ENCODE results near the gene PPFIA3.

The PPFIA3 gene

GRCh38 chr19:49127674-49128544 is 8.6 kb downstream of the PPFIA3 start:
- 0 out of 2 replicates have a peak, but pooled peaks have one; percentile 18 for TF ChIP-seq CTCF (IDR thresholded peaks at IDR 0.05; ENCODE audit: borderline replicate concordance, insufficient read depth, low read depth, low read length)
- H3K4me3 ChIP-seq (ENCODE audit: low read depth, low read length) = peak overlapping the region; percentile 38

DNA sequence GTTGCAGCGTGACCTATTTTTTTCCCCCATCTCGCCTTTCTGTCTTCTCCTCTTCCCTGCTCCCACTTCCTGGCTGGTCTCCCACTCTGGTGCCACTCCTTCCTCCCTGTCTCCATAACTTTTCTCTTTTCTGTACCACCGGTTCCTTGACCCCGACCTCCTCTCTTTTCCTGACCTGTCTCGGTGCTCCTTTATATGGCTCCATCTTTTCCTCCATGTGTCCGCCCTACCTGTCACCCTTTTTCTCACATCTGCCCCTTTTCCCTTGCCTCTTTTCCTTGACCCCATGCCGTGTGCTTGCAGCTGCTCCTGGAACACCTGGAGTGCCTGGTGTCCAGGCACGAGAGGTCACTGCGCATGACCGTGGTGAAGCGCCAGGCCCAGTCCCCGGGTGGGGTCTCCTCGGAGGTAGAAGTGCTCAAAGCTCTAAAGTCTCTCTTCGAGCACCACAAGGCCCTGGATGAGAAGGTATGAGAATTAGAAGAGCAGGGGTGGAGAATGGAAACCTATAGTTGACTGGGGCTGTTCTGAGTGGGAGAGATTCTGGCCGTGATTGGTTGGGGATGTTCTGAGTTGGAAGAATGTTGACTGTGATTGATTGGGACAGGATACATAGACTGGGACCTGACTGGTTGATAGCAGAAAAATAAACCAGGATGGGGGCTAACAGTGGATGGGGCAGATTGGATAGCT is 9.3 kb downstream of the PPFIA3 start:
- H3K4me3 ChIP-seq (ENCODE audit: low read depth, low read length) = no peak overlapping the region
- TF ChIP-seq CTCF (IDR thresholded peaks at IDR 0.05; ENCODE audit: borderline replicate concordance, insufficient read depth, low read depth, low read length) = no peak

GRCh38 chr19:49129238-49129583 is 9.9 kb downstream of the PPFIA3 start:
- no peak overlapping the region for H3K4me3 ChIP-seq (ENCODE audit: low read depth, low read length)
- TF ChIP-seq CTCF (IDR thresholded peaks at IDR 0.05; ENCODE audit: borderline replicate concordance, insufficient read depth, low read depth, low read length) = no peak

- H3K4me3 ChIP-seq (ENCODE audit: low read depth, low read length) = no peak overlapping the region
- no peak for TF ChIP-seq CTCF (IDR thresholded peaks at IDR 0.05; ENCODE audit: borderline replicate concordance, insufficient read depth, low read depth, low read length)
Measured at GRCh38 chr19:49130325-49130724, 11.0 kb downstream of the PPFIA3 start.

GRCh38 chr19:49132974-49133609 is 13.7 kb downstream of the PPFIA3 start:
- no peak overlapping the region for H3K4me3 ChIP-seq (ENCODE audit: low read depth, low read length)
- no peak for TF ChIP-seq CTCF (IDR thresholded peaks at IDR 0.05; ENCODE audit: borderline replicate concordance, insufficient read depth, low read depth, low read length)

DNA sequence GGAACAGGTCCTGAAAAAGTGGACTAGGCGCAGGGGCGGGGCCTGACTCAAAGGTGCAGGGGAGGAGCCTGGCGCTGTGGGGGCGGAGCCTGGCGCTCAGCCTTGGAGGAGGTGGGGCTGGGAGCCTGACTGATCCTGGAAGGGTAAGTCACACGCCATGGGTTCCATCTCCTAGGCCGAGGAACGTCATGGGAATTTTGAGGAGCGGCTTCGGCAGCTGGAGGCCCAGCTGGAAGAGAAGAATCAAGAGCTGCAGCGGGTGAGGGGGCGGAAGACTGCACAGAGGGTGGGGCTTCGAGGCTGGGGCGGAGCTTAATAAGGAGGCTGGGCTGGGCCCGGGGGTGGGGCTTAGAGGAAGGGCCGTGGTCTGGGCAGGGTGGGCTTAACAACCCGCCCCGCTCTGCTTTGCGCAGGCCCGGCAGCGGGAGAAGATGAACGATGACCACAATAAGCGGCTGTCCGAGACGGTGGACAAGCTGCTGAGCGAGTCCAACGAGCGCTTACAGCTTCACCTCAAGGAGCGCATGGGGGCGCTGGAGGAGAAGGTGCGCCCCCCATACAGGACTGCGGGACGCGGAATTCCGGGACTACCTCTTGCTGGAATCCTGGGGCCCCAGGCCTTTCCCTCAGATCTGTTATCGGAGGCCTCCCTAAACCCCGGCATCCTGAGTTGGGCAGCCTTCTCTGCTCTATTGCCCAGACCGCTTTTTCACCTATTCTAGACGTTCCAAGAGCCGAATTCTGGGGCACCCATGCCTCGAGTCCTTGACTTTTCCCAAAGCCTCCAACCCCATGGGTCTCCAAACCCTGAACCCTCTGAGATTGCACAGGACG is 14.5 kb downstream of the PPFIA3 start:
- TF ChIP-seq CTCF (IDR thresholded peaks at IDR 0.05; ENCODE audit: borderline replicate concordance, insufficient read depth, low read depth, low read length) = no peak
- no peak overlapping the region for H3K4me3 ChIP-seq (ENCODE audit: low read depth, low read length)

Data from GM12875 (cell line).